ENCODE measurements around the gene WDFY3. TPM values are rescaled to one million over a fixed set of nuclear protein-coding genes. Genes with fewer than 3 reads are reported as not detected.
A peak's percentile ranks its signal among the peaks of the same experiment; 100 is the strongest.
"Not testable (repeated sequence)": the region's sequence is repeated elsewhere in the genome, so short reads cannot be mapped to it uniquely, and the experiment has no call there.

WDFY3 gene
- total RNA-seq, 1 donor from 2014 or later: 104 TPM

GRCh38 chr4:84683064-84683850 is 283.2 kb downstream of the WDFY3 start:
- DNase-seq (ENCODE audit: extremely low read depth, low read depth, low spot score): no peak

- DNase-seq (ENCODE audit: extremely low read depth, low read depth, low spot score): not testable (repeated sequence)
Measured at GRCh38 chr4:84682661-84683060, 283.8 kb downstream of the WDFY3 start.

- DNase-seq (ENCODE audit: extremely low read depth, low read depth, low spot score): peak; percentile 18
Measured at GRCh38 chr4:84681486-84682274, 284.8 kb downstream of the WDFY3 start.

GRCh38 chr4:84680956-84681355 is 285.5 kb downstream of the WDFY3 start:
- DNase-seq (ENCODE audit: extremely low read depth, low read depth, low spot score): no peak

GRCh38 chr4:84678976-84679744 is 287.3 kb downstream of the WDFY3 start:
- no peak for DNase-seq (ENCODE audit: extremely low read depth, low read depth, low spot score)

- DNase-seq (ENCODE audit: extremely low read depth, low read depth, low spot score): no peak
Measured at GRCh38 chr4:84677995-84678394, 288.5 kb downstream of the WDFY3 start.

- no peak for DNase-seq (ENCODE audit: extremely low read depth, low read depth, low spot score)
Measured at GRCh38 chr4:84677093-84677492, 289.4 kb downstream of the WDFY3 start.

GRCh38 chr4:84673475-84674240 is 292.8 kb downstream of the WDFY3 start:
- DNase-seq (ENCODE audit: extremely low read depth, low read depth, low spot score): peak; percentile 66

- no peak for DNase-seq (ENCODE audit: extremely low read depth, low read depth, low spot score)
Measured at GRCh38 chr4:84672177-84672576, 294.3 kb downstream of the WDFY3 start.

- no peak for DNase-seq (ENCODE audit: extremely low read depth, low read depth, low spot score)
Measured at GRCh38 chr4:84669201-84669600, 297.3 kb downstream of the WDFY3 start.

GRCh38 chr4:84666439-84666838 is 300.1 kb downstream of the WDFY3 start:
- DNase-seq (ENCODE audit: extremely low read depth, low read depth, low spot score): no peak

- not testable (repeated sequence) for DNase-seq (ENCODE audit: extremely low read depth, low read depth, low spot score)
Measured at GRCh38 chr4:84664767-84665166, 301.7 kb downstream of the WDFY3 start.

GRCh38 chr4:84661191-84661939 is 305.1 kb downstream of the WDFY3 start:
- DNase-seq (ENCODE audit: extremely low read depth, low read depth, low spot score): no peak

GRCh38 chr4:84660606-84661005 is 305.9 kb downstream of the WDFY3 start:
- DNase-seq (ENCODE audit: extremely low read depth, low read depth, low spot score): no peak

- no peak for DNase-seq (ENCODE audit: extremely low read depth, low read depth, low spot score)
Measured at GRCh38 chr4:84652478-84652877, 314.0 kb downstream of the WDFY3 start.

- DNase-seq (ENCODE audit: extremely low read depth, low read depth, low spot score): no peak
Measured at GRCh38 chr4:84651499-84651898, 315.0 kb downstream of the WDFY3 start.

GRCh38 chr4:84648863-84649647 is 317.4 kb downstream of the WDFY3 start:
- no peak for DNase-seq (ENCODE audit: extremely low read depth, low read depth, low spot score)

- DNase-seq (ENCODE audit: extremely low read depth, low read depth, low spot score): no peak
Measured at GRCh38 chr4:84648178-84648577, 318.3 kb downstream of the WDFY3 start.

GRCh38 chr4:84647312-84647884 is 319.1 kb downstream of the WDFY3 start:
- no peak for DNase-seq (ENCODE audit: extremely low read depth, low read depth, low spot score)

Data from glomerular endothelial cell (primary cell).